Left ventricle myocardium inferior (tissue), 1 donor: ENCODE measurements around the gene RASL12. TPM values are rescaled to one million over a fixed set of nuclear protein-coding genes. Genes with fewer than 3 reads are reported as not detected.
A peak's percentile ranks its signal among the peaks of the same experiment; 100 is the strongest.
"Not testable (repeated sequence)": the region's sequence is repeated elsewhere in the genome, so short reads cannot be mapped to it uniquely, and the experiment has no call there.

Experiments used
- DNase-seq: peaks from one replicate; pipeline ENCODE4 v3.0.0-alpha.2; 2020
- H3K27ac ChIP-seq: fragments of 200-600 bp; replicated peaks from 2 replicates; pipeline ENCODE4 v1.8.0; 2021
- H3K27me3 ChIP-seq: fragments of 200-600 bp; 2 replicates; pipeline ENCODE4 v1.8.0; 2021; ENCODE audit warnings: low read depth
- H3K36me3 ChIP-seq: fragments of 200-600 bp; 2 replicates; pipeline ENCODE4 v1.8.0; 2021
- H3K4me1 ChIP-seq: fragments of 200-600 bp; 2 replicates; pipeline ENCODE4 v1.8.0; 2021
- H3K4me3 ChIP-seq: fragments of 200-600 bp; 2 replicates; pipeline ENCODE4 v1.8.0; 2021; ENCODE audit warnings: mild to moderate bottlenecking, moderate library complexity
- H3K9me3 ChIP-seq: fragments of 200-600 bp; replicated peaks from 2 replicates; pipeline ENCODE4 v1.8.0; 2021
- CTCF ChIP-seq: fragments of 200-600 bp; IDR thresholded peaks from 2 replicates; pipeline ENCODE4 v1.8.0; 2021; ENCODE audit warnings: antibody characterized with exemption, mild to moderate bottlenecking, borderline replicate concordance
- intact Hi-C: fragments of 100-400 bp; cut with micrococcal nuclease; formaldehyde crosslinking; loops from one replicate; pipeline ENCODE4 v1.11.0; 2022
- total RNA-seq: library from RNA; stranded (reverse); fragmentation: NEBNext Ultra II Directional; extraction: Animal tissue kit (Norgen Biotek cat#: 25700); gene quantifications from one replicate; pipeline ENCODE4 v1.2.1, GENCODE V29; 2021
- donor health status: DM: no; HTN: yes; CAD: no; lungs with severe emphysema.

RASL12 gene
- total RNA-seq, 1 donor from 2014 or later = 12.9 TPM

GRCh38 chr15:65044724-65045481, 22.9 kb downstream of the RASL12 start, which contains the start of gene SLC51B:
Gene SLC51B (plus strand): TSS chr15:65045387. CDS start chr15:65050005, 4,618 bp downstream.
- Histone ChIP-seq H3K4me1 (peaks cover 28% of the 10 kb centered on the region), H3K9me3 (no peaks in the 10 kb centered on the region), H3K36me3 (no peaks in the 10 kb centered on the region), H3K4me3 (no peak within 1 kb of the TSS), H3K27ac (peak within 1 kb of the TSS; percentile 37), H3K27me3 (no peaks in the 10 kb centered on the region)
- intact Hi-C loops = no loop called here
- TF ChIP-seq CTCF = no peak
- peak; percentile 72 for DNase-seq

- intact Hi-C loops, DNase-seq, H3K9me3 ChIP-seq, H3K27me3 ChIP-seq, H3K36me3 ChIP-seq, H3K4me3 ChIP-seq: not testable (repeated sequence)
- H3K4me1 ChIP-seq = peaks cover 21% of the 10 kb centered on the region
- peak overlapping the region; percentile 37 for H3K27ac ChIP-seq
These were observed 23.6 kb downstream of the RASL12 start for GRCh38 chr15:65044218-65044617.

- Histone ChIP-seq H3K27ac (no peak overlapping the region), H3K27me3 (no peaks in the 10 kb centered on the region), H3K36me3 (no peaks in the 10 kb centered on the region), H3K4me1 (peaks cover 16% of the 10 kb centered on the region), H3K9me3 (no peaks in the 10 kb centered on the region), H3K4me3 (no peak overlapping the region)
- no peak for TF ChIP-seq CTCF
- no peak for DNase-seq
- intact Hi-C loops = no loop called here
These were observed 24.9 kb downstream of the RASL12 start for GRCh38 chr15:65042776-65043327.

- no peak for TF ChIP-seq CTCF
- intact Hi-C loops = no loop called here
- DNase-seq = no peak
- no peaks in the 10 kb centered on the region for H3K27me3 ChIP-seq
- no peak overlapping the region for H3K27ac ChIP-seq
- H3K9me3 ChIP-seq = no peaks in the 10 kb centered on the region
- H3K4me1 ChIP-seq = peaks cover 16% of the 10 kb centered on the region
- no peaks in the 10 kb centered on the region for H3K36me3 ChIP-seq
- no peak overlapping the region for H3K4me3 ChIP-seq
These were observed 26.0 kb downstream of the RASL12 start for GRCh38 chr15:65041787-65042186.

- peaks cover 13% of the 10 kb centered on the region for H3K4me1 ChIP-seq
- H3K27me3 ChIP-seq = no peaks in the 10 kb centered on the region
- intact Hi-C loops = no loop called here
- no peaks in the 10 kb centered on the region for H3K36me3 ChIP-seq
- H3K27ac ChIP-seq = no peak overlapping the region
- no peaks in the 10 kb centered on the region for H3K9me3 ChIP-seq
- DNase-seq = no peak
- no peak for TF ChIP-seq CTCF
- H3K4me3 ChIP-seq = no peak overlapping the region
These were observed 27.3 kb downstream of the RASL12 start for GRCh38 chr15:65040461-65040860.

- DNase-seq = no peak
- intact Hi-C loops = no loop called here
- H3K9me3 ChIP-seq = no peaks in the 10 kb centered on the region
- no peaks in the 10 kb centered on the region for H3K36me3 ChIP-seq
- H3K4me1 ChIP-seq = no peaks in the 10 kb centered on the region
- TF ChIP-seq CTCF = no peak
- H3K27me3 ChIP-seq = no peaks in the 10 kb centered on the region
- no peak overlapping the region for H3K27ac ChIP-seq
- no peak overlapping the region for H3K4me3 ChIP-seq
These were observed 29.0 kb downstream of the RASL12 start for GRCh38 chr15:65038836-65039235.
